ENCODE data around the gene COBL.

DNA sequence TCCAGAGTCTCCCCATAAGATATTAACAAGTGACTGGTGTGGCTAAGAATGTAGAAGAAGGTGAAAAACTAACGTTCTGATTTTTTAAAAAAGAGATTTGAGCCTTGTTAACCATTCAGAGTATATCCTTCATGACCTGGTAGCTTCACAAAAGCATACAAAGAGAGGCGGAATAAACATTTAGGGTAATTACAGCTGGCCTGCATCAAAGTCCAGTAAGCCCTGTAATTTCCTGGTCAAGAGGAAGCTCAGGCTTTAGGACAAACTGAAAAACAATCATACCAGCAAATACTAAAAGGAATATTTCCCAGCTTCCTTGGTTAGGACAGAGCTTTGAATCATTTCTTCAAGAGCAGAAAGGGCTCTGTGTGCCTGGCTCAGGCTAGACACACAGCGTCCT, 165.2 kb downstream of the COBL start:
- TF ChIP-seq, protein P1, sequence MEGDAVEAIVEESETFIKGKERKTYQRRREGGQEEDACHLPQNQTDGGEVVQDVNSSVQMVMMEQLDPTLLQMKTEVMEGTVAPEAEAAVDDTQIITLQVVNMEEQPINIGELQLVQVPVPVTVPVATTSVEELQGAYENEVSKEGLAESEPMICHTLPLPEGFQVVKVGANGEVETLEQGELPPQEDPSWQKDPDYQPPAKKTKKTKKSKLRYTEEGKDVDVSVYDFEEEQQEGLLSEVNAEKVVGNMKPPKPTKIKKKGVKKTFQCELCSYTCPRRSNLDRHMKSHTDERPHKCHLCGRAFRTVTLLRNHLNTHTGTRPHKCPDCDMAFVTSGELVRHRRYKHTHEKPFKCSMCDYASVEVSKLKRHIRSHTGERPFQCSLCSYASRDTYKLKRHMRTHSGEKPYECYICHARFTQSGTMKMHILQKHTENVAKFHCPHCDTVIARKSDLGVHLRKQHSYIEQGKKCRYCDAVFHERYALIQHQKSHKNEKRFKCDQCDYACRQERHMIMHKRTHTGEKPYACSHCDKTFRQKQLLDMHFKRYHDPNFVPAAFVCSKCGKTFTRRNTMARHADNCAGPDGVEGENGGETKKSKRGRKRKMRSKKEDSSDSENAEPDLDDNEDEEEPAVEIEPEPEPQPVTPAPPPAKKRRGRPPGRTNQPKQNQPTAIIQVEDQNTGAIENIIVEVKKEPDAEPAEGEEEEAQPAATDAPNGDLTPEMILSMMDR (IDR thresholded peaks at IDR 0.05; ENCODE audit: low read depth, low read length, poor library complexity, severe bottlenecking), result no peak
- TF ChIP-seq EZH2phosphoT487 (IDR thresholded peaks at IDR 0.05; ENCODE audit: borderline replicate concordance, low read length), result no peak
